Measurements from ENCODE around the gene OASL. TPM values are rescaled to one million over a fixed set of nuclear protein-coding genes. Genes with fewer than 3 reads are reported as not detected.

Gene OASL
- total RNA-seq, 1 donor from 2014 or later = not detected

GRCh38 chr12:120979220-120979861 lies 59.7 kb downstream of the OASL start:
- no peak for TF ChIP-seq CTCF (IDR thresholded peaks at IDR 0.05; ENCODE audit: unreplicated experiment)
- Mint-ChIP-seq H3K27ac (peak overlapping the region; percentile 98), H3K9me3 (ENCODE audit: low read depth) (no peaks in the 10 kb centered on the region), H3K36me3 (ENCODE audit: insufficient read depth) (peaks cover 6% of the 10 kb centered on the region), H3K4me1 (ENCODE audit: low read depth) (peaks cover 45% of the 10 kb centered on the region), H3K27me3 (no peaks in the 10 kb centered on the region), H3K4me3 (ENCODE audit: low read depth) (peak overlapping the region; percentile 91)
- DNase-seq (ENCODE audit: low spot score, unreplicated experiment) = no peak

- Mint-ChIP-seq H3K4me1 (ENCODE audit: low read depth) (peaks cover 46% of the 10 kb centered on the region), H3K9me3 (ENCODE audit: low read depth) (no peaks in the 10 kb centered on the region), H3K4me3 (ENCODE audit: low read depth) (peak within 1 kb of the TSS; percentile 91), H3K27me3 (no peaks in the 10 kb centered on the region), H3K27ac (peak within 1 kb of the TSS; percentile 98), H3K36me3 (ENCODE audit: insufficient read depth) (peaks cover 12% of the 10 kb centered on the region)
- no peak for TF ChIP-seq CTCF (IDR thresholded peaks at IDR 0.05; ENCODE audit: unreplicated experiment)
- no peak for DNase-seq (ENCODE audit: low spot score, unreplicated experiment)
These were observed 60.5 kb downstream of the OASL start, which contains the start of gene HNF1A for GRCh38 chr12:120978296-120979219. Gene HNF1A (plus strand): TSS chr12:120978543. CDS start chr12:120978769, 226 bp downstream.

- Mint-ChIP-seq H3K27ac (peak overlapping the region; percentile 98), H3K27me3 (no peaks in the 10 kb centered on the region), H3K4me3 (ENCODE audit: low read depth) (peak overlapping the region; percentile 91), H3K4me1 (ENCODE audit: low read depth) (peaks cover 49% of the 10 kb centered on the region), H3K9me3 (ENCODE audit: low read depth) (no peaks in the 10 kb centered on the region), H3K36me3 (ENCODE audit: insufficient read depth) (peaks cover 18% of the 10 kb centered on the region)
- no peak for TF ChIP-seq CTCF (IDR thresholded peaks at IDR 0.05; ENCODE audit: unreplicated experiment)
- DNase-seq (ENCODE audit: low spot score, unreplicated experiment) = no peak
These were observed 61.3 kb downstream of the OASL start for GRCh38 chr12:120977531-120978295.

- Mint-ChIP-seq H3K4me1 (ENCODE audit: low read depth) (peaks cover 39% of the 10 kb centered on the region), H3K27me3 (no peaks in the 10 kb centered on the region), H3K27ac (peak overlapping the region; percentile 94), H3K4me3 (ENCODE audit: low read depth) (peak overlapping the region; percentile 20), H3K36me3 (ENCODE audit: insufficient read depth) (peaks cover 48% of the 10 kb centered on the region), H3K9me3 (ENCODE audit: low read depth) (peaks cover 4% of the 10 kb centered on the region)
- TF ChIP-seq CTCF (IDR thresholded peaks at IDR 0.05; ENCODE audit: unreplicated experiment) = no peak
- DNase-seq (ENCODE audit: low spot score, unreplicated experiment) = no peak
These were observed 66.0 kb downstream of the OASL start for GRCh38 chr12:120972870-120973543.
